Pulmonary artery endothelial cell (primary cell): ENCODE results near the gene ECEL1. TPM values are rescaled to one million over a fixed set of nuclear protein-coding genes. Genes with fewer than 3 reads are reported as not detected.
"Not testable (repeated sequence)": the region's sequence is repeated elsewhere in the genome, so short reads cannot be mapped to it uniquely, and the experiment has no call there.

ENCODE experiments used
- DNase-seq: peaks from one replicate; pipeline ENCODE4 v3.0.0-alpha.2; 2011; ENCODE audit warnings: low read depth, low spot score
- total RNA-seq: library from RNA; depleted of rRNA; stranded (reverse); fragments of >200 nt; gene quantifications from 2 replicates; pipeline ENCODE4 v1.2.3, GENCODE V29; 2014

Gene ECEL1
- total RNA-seq, 1 donor from 2014 or later: not detected

DNA sequence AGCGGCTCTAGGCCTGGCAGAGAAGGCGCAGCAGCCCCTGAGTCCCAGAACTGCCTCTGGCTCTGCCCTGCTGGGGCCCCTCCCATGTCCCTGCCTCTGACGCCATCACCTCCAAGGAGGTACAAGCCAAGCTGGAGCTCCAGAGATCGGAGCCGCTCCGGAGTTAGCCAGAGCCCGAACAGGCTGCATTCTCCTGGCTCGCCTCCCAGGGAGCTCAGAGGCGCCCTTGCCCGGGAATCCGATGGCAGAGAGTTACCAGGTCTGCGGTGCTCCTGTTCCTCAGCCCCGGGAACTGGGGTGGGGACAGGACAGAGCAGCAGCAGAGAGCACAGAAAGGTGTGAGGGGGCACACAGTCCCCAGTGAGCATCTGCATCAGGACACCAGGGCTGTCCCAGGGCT lies 44.6 kb downstream of the ECEL1 start:
- not testable (repeated sequence) for DNase-seq

DNA sequence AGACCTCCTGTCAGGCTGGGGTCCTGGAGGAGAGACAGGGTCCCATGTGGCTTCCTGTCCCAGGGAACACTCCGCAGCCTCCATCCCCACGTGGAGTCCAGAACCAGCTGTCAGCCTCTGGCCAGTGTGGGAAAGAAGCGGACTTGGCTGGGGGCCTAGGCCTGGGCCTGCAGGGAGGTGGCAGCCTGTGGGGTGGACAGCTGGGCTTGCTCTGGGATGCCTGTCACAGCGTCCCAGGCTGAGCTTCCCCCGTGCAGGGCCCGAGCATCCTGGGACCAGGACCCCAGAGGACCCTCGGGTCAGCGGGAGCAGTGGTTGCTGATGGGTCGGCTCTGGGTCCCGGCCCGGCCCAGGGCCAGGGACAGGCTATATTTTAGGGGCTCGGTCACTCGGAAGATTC lies 45.2 kb downstream of the ECEL1 start:
- DNase-seq: not testable (repeated sequence)

DNA sequence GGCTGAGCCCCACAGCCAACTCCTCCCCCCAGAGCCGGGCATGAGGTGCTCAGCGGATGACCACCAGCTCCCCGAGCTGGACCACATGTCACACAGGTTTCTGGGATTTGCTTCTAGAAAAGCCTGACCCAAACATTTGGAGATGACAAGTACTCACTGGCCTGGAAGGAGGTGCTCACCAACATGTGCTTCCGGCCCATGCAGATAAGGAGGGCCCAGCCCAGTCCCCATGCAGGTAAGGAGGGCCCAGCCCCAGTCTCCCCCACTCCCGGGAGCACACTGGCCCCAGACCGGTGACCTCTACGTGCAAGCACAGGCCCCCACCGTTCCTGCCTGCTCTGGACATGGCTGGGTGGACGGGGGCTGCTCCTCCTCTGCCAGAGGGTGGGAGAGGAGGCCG lies 45.7 kb downstream of the ECEL1 start:
- not testable (repeated sequence) for DNase-seq

DNA sequence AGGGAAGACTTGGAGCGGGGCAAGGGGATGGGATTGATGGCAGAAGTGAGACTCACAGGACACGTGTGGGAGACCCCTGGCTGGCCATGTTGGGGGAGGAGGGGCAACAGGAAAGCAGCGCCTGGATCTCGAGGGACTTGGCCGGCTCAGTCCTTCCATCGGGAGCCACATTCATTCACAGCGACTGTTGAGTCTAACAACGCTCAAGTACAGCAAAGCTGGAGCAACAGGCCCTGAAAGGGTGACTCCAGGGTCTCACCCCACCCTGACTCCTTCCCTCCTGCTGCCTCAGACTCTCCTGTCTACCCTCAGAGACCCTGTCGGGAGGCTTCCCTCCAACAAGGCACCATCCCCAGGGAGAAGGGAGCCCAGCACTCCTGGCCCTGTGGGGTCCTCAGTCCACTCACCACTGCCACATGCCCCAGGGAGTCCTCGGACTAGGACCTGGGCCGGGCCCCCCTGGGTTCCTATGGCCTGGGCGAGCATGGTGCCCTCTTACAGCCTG lies 46.4 kb downstream of the ECEL1 start:
- DNase-seq: no peak

DNA sequence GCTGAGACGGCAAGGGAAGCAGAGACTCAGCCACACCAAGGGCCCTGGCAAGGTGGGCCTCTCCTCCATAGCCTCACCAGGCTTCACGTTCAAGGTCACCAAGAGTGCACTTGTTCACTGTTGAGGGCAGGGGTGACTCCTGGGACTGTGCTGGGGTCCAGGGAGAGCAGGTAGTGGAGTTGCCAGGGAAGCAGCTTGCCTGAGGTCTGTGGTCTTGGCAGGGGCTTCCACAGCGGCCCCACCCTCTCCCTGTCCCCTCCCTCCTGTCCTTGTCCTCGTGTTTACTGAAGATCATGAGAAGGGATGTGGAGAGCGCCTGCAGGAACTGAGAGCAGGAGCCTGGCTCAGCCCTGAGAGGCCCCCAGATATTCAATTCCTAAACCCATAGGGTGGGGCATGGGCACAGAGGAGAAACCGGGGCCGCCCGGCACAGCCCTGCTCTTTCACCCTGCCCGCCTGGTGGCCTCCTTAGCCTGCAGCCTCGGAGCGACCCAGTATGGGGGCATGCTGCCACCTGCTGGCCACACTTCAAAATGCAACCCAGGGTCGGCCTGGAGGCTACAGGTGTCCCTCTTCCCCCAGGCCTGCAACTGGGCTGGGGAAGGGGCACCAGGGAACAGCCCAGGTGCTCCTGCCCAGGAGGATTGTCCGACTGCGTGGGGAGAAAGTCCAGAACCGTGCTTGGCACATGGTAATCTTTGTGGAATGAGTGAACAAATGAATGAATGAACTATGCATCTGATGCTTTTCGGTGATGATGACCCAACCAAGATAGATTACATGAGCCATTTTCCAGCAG lies 47.2 kb downstream of the ECEL1 start:
- not testable (repeated sequence) for DNase-seq

DNA sequence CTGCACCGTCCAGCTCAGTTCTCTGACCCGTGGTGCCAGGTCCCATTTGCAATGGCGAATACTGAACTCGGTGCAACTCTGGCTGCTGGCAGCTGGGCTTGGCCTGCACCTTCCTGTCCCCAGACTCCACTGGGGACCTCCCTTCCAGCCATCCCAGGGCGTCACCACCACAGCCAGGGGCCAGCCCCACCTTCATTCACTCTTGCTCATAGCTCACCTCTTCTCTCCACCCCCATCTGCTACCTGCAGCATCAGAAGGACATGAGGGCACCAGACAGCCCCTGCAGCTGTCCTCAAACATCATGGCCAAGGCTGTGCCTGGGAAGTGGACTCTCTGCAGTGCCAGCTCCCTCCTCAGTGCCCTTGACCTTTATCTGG lies 47.9 kb downstream of the ECEL1 start:
- no peak for DNase-seq

DNA sequence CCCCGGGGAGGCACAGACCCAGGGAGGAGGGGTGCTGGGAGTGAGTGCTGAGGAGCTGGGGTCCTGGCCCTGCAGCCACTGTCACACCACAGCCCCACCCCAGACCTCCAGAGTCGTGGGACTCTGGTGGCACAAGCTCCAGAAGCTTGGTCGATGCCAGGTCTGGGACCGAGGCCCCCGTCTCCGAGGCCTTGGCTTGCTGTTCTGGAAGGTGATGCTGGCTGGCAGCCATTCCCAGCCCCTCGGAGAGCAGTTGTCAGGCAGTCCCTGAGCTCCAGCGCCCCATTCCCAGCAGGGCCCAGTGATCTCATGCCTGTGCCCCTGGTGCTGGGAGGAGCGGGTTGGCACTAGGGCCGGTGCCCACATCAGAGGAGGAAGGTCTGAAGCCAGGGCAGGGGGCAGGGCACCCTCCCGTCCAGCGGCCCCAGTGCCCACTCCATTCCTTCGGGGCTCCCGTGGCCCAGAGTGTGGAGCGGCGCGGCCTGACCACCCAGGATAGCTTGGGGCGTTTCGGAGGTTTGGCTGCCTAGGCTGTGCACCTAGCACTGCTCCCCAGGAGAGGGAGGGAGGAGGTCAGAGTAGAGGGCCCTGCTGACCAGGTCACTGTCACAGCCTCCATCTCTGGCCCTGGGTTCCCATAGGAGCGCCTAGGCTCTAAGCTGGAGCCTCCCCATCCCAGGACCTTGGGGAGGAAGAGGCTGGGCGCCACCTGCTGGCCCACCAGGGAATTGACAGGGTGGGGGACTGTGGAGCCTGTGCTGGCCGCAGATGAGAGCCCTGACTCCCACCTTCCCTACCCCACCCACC lies 48.5 kb downstream of the ECEL1 start:
- DNase-seq: no peak

DNA sequence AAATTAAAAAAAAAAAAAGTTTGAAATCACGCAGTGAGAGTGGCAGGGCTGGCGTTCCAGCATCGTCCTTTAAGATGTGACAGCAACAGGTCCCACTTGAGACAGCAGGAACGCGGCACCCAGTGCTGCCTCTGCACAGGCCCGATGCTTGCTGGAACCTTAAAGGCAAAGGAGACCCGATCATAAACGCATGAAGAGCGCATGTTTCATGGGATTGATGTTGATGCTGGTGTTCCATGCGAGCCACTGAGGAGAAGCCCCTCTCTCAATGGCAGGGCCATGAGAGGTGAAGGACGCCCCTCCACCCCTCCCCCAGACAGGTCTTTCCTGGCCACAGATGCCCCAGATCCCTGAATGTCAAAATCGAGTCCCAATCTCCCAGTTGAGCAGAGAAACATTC lies 49.5 kb downstream of the ECEL1 start:
- no peak for DNase-seq

DNA sequence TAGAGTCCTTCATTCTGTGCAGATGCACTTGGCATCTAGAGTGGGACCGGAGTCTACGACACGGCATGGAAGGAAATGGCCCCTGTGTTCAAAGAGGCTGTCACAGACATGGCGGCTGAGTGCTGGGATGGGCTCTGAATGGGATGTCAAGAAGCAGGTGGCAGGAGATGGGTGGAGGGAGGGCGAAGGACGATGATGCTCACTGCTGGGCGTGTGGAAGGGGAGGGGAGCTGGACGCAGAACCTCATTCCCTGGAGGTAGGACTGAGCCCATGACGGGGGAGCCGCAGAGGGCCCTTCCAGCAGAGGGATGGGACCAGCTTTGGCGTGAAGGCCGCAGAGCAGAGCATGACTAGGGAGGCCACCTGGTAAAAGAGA lies 50.5 kb downstream of the ECEL1 start:
- no peak for DNase-seq

DNA sequence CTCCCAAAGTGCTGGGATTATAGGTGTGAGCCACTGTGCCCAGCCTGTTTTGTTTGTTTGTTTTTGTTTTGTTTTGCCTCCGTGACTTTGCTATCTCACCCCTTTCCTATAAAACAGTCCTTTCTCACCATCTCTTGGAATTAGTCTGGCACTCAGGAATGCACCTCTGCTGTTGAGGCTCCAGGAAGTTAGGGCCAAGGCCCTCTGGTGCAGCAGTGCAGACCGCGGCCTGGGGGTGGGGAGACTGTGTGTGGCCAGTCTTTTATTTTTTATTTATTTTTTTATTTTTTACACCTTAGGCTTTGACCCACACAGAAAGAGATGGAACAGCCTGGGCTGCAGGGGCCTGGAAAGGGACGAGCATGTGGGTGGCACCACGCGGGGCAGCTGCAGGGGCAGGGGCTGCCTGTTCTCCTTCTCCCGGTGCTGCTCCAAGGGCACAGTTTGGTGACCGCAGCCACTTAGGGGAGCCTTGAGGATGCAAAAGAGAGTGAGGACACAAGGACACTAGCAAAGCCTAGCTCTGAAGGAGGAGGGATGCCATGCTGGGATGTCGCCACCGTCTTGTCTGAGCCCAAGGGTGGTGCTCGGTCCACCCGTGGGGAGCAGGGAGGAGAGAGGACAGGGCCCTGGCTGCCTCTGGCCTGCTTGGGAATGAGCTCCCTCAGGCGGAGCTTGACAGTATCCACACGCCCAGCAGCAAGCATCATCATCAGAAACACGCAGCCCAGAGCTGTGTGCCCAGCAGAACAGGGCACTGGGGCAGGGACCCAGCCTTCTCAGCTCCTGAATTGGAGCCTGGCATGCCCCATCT lies 51.0 kb downstream of the ECEL1 start:
- no peak for DNase-seq

DNA sequence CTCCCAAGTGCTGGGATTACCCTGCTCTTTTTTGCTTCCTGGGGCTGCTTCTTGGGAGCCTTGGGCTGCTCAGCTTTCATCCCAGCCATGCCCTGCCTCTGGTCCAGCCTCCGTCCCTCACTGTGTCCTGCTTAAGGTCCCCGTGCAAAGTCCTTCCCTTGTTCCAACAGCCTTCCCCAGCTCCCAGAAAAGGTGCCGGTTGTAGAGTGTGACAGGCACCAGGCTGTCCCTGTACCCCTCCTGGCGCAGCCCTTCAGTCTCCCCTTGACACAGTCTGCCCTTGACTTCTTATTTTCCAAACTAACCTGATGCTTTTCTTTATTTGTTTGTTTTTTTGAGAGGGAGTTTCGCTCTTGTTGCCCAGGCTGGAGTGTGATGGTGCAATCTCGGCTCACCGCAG lies 51.8 kb downstream of the ECEL1 start:
- no peak for DNase-seq

DNA sequence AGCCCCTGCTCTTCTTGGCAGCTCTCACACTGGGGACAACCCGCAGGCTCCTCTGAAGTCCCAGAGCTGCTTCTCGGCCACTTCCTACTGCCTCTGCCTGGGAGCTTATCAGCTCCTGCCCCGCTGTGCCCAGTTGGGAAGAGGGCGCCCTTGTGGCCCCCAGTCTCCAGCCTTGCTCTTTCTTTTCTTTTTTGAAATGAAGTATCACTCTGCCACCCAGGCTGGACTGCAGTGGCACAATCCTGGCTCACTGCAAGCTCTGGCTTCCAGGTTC lies 52.3 kb downstream of the ECEL1 start:
- DNase-seq: no peak

DNA sequence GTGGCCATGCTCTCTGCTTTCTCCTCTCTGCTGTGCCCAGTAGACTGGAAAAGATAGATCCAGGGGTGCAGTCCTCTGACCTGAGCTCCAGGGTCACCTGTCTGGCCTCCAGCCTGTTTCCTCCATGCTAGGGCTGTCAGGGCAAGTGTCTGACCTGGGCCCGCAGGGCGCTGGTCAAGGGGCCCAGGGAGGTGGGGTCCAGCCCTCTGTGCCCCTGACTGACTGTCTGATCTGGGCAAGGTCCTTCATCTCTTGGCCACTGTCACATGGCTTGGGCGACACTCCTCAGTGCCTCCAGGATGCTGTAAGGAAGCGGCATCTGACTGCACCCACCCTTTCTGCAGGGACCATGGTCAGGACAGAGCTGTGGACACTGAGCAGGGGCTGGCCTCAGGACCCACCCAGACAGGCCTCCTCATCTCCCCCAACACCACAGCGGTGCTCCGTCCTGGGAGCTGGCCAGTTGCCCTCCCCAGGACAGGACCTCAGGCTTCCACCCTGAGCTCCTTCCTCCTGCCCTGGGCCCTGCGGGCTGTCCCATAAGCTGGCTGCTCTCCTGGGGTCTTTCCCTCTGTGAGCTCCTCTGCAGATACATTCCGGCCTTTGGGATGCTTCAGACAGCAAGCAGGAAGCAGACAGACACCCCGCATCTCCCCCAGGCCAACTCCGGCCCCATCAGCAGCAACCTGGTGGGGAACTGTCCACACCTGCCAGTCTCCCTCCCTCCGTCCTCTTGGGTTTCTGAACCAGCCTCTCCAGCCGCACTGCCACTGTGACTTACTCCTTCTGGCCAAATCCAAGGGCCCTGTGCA lies 52.9 kb downstream of the ECEL1 start:
- DNase-seq: no peak

DNA sequence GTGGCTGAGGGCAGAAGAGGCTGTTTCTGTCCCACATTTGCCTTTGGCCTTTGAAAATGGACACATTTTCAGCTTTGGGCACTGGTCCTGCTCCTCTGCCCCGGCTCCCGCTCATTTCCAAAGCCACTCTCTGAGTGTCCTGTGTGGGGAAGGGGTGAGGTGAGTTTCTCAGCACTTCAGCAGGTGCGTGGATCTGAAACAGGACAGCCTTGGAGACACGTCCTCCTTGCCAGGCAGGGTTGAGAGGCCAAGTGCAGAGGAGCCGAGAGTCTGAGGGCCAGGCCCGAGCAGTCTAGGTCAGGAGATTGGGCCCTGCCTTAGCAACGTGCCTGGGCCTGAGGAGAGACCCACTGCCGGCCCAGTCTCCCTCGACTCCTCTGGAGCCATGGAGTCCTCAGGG lies 53.5 kb downstream of the ECEL1 start:
- no peak for DNase-seq

DNA sequence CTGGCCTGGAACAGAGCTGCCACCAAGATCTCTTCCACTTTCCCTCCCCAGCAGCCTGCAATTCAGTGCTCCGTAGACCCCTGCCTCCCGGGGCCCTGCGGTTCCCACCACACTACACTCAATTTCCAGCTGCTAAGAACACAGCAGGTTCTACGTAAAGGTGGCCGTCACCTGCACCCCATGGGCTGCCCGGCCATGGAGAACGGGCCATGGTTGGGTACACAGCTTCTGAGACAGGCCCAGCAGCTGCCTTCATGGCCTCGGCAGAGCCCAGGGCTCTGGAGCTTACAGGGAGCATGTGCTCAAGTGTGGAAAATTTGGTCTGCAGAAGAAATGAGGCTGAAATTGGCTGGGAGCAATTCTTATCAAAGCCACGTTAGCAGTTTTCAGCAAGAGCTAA lies 54.0 kb downstream of the ECEL1 start:
- not testable (repeated sequence) for DNase-seq

DNA sequence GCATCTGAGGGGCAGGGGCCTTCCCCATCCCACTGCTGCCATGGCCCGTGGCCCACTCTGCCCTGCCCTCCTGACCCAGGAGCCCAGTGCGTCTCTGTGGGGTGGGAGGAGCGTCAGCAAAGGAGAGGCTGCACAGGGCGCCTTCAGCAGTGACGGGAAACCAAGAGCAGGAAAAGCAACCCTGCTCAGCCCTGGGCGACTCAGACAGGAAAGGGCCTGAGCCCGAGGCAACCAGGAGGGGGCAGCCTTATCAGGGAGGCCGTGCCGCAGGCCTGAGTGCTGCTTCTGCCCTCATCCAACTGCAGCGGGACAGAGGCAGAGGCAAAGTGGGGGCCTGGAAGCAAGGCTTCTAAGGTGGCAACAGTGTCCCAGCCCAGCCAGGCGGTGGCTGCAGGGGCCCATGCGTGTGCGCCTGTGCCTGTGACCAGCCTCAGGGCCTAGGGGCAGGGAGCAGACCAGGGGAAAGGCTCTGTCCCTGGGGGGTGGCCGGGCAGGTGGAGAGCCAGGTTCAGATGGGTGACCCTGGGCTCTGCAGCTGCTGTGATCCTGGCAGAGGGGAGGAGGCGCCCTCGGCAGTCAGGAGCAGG lies 54.9 kb downstream of the ECEL1 start:
- no peak for DNase-seq

DNA sequence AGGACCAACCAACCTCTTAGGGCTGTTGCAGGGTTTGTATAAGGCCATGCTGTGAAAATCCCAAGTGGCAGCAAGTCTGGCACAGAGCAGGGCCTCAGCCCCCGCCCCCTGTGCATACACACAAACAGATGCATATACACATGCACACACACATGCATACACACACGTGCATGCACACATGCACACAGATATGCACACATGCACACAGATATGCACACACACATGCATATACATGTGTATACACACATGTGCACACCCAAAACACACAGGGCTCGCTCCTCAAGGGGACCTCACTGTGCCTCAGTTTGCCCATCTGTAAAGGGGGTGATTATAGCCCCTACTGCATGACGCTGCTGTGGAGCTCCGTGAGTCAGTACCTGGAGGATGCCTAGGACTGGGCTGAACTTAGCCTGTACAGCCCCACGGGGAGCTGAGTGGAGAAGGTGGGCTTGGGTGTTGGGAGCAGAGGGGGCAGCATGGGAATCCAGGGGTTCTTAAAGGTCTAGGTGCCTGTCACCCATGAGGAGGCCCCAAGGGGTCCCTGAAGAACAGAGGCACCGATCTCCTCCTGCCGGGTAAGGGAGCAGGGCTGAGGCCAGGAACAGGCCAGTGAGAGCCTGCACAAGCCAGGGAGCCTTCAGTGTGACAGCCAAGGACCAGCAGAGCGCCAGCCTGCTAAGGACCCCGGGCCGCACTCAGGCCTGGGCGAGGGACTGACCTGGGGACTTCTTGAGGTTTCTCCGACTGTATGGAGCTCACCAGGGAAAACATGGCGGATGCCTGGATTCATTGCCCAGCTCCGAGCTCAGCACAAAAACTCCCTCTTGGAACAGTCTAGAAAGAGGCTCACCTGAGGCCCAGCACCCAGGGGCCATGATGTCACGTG lies 55.7 kb downstream of the ECEL1 start:
- no peak for DNase-seq
